Dendritic cell treated with granulocyte-macrophage colony-stimulating factor and Interleukin-4, amounts not matched to agents 40 ng/mL and 50 ng/mL, for 4 days (primary cell): ENCODE results near the gene ACAN.

ENCODE experiments used
- H3K27ac Mint-ChIP-seq: one replicate; pipeline ENCODE4 v1.8.0; 2022; ENCODE audit warnings: mild to moderate bottlenecking, mixed read lengths
- H3K27me3 Mint-ChIP-seq: one replicate; pipeline ENCODE4 v1.8.0; 2022; ENCODE audit warnings: mild to moderate bottlenecking, mixed read lengths
- H3K36me3 Mint-ChIP-seq: one replicate; pipeline ENCODE4 v1.8.0; 2022; ENCODE audit warnings: low read depth, mixed read lengths
- H3K4me1 Mint-ChIP-seq: one replicate; pipeline ENCODE4 v1.8.0; 2022; ENCODE audit warnings: low read depth, mixed read lengths
- H3K4me3 Mint-ChIP-seq: one replicate; pipeline ENCODE4 v1.8.0; 2022; ENCODE audit warnings: mild to moderate bottlenecking, moderate library complexity, mixed read lengths
- H3K9me3 Mint-ChIP-seq: one replicate; pipeline ENCODE4 v1.8.0; 2022; ENCODE audit warnings: mixed read lengths
- intact Hi-C: fragments of 100-400 bp; cut with micrococcal nuclease; formaldehyde crosslinking; loops from one replicate; pipeline ENCODE4 v1.15.0; 2022

The ACAN gene

DNA sequence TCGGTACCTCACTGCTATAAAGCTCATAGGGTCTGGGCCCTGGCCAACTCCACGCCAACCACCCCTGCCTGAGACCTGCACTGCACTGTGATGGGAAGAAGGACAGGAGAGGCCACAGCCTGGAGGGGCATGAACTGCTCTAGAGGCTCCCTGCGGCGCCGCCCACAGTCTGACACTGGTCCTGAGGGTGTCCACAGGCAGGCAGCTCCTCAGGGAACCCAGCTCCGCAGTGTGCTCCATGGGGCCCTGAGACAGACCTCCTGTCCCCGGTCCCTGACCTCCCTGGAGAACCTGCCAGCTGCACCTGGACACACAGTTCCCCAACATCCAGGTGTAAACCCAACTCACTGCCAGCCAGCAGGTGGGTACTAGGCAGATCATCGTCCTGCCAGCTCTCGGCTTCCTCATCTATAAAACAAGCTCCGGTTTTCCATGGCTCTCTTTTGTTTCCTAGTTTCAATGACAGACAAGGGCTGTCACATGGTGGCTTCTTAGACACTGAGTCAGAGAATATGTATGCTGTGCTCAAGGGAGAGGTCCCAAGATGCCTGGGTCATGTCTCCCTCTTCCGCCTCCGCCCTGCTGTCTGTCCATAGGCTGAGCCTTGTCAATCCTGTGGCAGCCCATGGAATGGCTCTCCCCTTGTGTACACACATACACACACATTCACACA is 97.2 kb downstream of the ACAN start:
- Mint-ChIP-seq H3K4me1 (peaks cover 16% of the 10 kb centered on the region), H3K4me3 (no peak overlapping the region), H3K36me3 (no peaks in the 10 kb centered on the region), H3K9me3 (no peaks in the 10 kb centered on the region), H3K27me3 (peaks cover 19% of the 10 kb centered on the region), H3K27ac (no peak overlapping the region)
- intact Hi-C loops: no loop called here

DNA sequence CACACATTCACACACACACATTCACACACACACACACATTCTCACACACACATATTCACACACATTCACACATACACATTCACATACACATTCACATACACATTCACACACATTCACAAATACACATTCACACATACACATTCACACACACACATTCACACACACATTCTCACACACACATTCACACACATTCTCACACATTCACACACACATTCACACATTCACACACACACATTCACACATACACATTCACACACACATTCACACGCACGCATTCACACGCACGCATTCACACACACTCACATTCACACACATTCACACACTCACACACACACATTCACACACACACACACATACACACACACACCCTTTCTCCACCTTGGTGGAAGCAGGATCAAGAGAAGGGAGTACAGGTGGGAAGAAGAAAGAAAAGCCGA is 97.8 kb downstream of the ACAN start:
- no peaks in the 10 kb centered on the region for H3K9me3 Mint-ChIP-seq
- H3K36me3 Mint-ChIP-seq: no peaks in the 10 kb centered on the region
- peaks cover 14% of the 10 kb centered on the region for H3K27me3 Mint-ChIP-seq
- H3K27ac Mint-ChIP-seq: no peak overlapping the region
- intact Hi-C loops: no loop called here
- H3K4me3 Mint-ChIP-seq: no peak overlapping the region
- H3K4me1 Mint-ChIP-seq: peaks cover 12% of the 10 kb centered on the region

DNA sequence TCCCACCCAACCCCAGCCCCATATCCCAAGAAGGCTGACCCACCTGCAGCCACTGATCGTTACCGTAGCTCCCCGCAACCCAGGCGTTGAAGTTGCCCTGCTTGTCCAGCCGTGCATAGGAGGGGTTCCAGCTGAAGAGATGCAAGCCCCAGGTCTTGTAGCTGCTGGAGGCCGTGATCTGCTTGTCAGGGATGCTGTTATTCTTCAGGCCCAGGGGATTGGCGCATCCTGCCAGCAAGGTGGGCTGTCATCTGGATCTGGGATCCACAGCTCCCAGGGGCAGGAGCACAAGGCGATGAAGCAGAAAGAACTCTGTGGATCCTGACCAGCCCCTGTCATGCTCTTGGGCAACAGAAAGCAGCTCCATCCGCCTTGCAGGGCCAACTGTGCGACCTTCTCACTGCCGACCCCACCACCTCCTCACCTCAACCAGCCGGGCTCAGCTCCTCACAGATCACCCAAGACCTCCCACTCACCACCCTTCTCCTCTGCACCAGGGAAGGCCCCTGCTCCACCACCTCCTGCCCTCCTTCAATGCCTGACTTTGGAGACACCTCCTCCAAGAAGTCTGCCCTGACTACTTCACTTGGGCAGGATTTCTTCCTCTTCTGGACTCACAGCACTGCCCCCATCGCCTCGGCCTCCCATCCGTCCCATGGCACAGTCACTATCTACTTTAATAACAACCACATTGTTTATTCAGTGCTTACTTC is 98.4 kb downstream of the ACAN start:
- Mint-ChIP-seq H3K9me3 (no peaks in the 10 kb centered on the region), H3K36me3 (no peaks in the 10 kb centered on the region), H3K4me1 (peaks cover 10% of the 10 kb centered on the region), H3K4me3 (no peak overlapping the region), H3K27ac (no peak overlapping the region), H3K27me3 (peaks cover 9% of the 10 kb centered on the region)
- intact Hi-C loops: no loop called here

DNA sequence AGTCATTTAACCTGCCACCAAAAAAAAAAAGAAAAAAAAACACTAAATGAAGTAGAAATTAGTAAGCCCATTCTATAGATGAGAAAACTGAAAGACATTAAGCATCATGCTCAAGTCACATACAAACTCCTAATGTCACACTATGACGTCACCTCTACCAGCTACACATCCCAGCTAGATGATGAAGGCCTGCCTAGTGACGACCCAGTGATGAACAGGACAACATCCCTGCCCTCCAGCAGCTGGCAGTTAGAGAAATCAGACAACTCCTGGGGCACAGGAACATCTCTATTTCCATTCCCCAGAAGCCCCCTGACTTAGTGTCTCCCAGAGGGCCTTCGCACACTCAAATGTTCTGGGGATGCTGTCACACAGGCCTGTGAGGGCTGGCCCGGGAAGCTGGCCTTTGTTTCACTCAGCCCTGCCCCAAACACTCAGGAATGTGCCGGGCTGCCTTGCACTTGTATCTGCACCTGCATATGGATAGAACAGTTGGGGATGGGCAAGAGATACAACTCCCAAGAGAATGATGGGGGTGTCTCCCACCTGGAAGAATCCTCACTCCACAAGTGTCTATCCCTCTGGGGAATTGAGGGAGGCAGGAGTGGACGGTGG is 99.1 kb downstream of the ACAN start:
- Mint-ChIP-seq H3K27ac (no peak overlapping the region), H3K36me3 (no peaks in the 10 kb centered on the region), H3K4me3 (no peak overlapping the region), H3K27me3 (peaks cover 5% of the 10 kb centered on the region), H3K9me3 (no peaks in the 10 kb centered on the region), H3K4me1 (peaks cover 5% of the 10 kb centered on the region)
- intact Hi-C loops: no loop called here

DNA sequence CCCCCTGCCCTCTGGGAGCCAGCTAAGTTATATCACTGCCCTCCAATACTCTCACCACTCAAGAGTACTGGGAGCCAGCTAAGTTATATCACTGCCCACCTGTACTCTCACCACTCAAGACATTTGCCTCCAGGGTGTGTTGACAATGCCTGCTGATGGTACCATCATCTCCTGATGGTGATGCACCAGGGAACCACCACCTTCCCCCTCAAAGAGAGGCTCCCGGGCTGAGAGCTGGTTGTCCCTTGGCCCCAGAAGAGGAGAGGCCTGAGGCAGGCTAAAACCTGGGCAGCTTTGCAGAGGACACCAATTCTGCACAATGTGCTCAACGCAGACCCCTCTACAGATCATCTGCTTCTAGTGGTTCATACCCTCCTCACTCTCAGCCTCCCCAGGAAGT is 99.6 kb downstream of the ACAN start:
- no peaks in the 10 kb centered on the region for H3K36me3 Mint-ChIP-seq
- H3K4me3 Mint-ChIP-seq: no peak overlapping the region
- peaks cover under 1% of the 10 kb centered on the region for H3K27me3 Mint-ChIP-seq
- peaks cover under 1% of the 10 kb centered on the region for H3K4me1 Mint-ChIP-seq
- intact Hi-C loops: no loop called here
- H3K9me3 Mint-ChIP-seq: no peaks in the 10 kb centered on the region
- no peak overlapping the region for H3K27ac Mint-ChIP-seq

DNA sequence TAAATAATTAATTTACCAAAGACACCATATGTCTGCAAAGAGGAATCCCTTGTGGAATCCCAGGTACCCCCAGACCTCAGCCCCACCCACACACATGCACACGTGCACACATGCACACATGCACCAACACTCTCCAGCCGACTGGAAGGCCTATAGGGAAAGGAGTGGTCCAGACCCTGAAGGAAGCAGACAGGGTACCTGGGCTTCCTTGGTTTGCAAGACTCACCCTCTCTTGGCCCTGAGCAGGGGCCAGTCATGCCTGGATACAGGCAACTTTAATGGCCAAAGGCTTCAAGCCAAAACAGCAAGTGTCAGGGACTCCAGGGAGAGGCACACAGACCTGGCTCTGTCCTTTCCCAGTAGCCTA is 101.0 kb downstream of the ACAN start:
- Mint-ChIP-seq H3K4me3 (no peak overlapping the region), H3K27me3 (no peaks in the 10 kb centered on the region), H3K4me1 (no peaks in the 10 kb centered on the region), H3K27ac (no peak overlapping the region), H3K36me3 (no peaks in the 10 kb centered on the region), H3K9me3 (no peaks in the 10 kb centered on the region)
- intact Hi-C loops: loop anchor here (2.0 kb wide), 2 partner anchors 113 to 273 kb away; no protein-coding TSS in a partner anchor

DNA sequence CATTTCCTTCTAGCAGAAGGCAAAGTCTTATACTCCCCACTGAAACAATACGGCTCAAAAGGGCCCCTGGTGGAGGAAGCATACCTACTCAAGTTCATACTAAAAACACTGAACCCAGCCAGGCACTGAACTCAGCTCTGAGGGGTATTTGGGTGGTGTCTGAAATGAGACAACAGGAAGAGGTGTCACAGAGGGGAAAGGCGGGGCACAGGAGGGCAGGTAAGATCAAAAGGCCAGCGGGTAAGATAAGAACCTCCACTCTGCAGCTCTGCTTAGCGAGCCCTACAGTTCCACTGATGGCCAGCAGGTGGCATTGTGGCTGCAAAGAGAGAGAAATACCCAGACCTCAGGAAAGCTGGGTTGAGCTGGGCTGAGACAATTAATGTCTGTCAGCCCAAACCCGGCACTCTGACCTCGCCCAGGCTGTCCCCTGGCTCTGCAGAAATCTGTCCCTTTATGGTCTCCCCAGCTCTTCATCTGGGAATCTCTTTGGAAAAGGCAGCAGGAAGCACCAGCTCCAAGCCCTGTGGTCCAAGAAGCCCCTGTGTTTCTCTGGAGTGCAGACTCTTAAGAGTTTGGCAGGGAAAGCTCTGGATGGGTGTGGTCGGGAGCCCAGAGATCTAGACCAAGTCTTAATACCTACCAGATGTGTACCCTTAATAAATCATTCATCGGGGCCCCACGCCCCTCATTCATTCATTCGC is 101.5 kb downstream of the ACAN start:
- Mint-ChIP-seq H3K27me3 (no peaks in the 10 kb centered on the region), H3K27ac (no peak overlapping the region), H3K36me3 (no peaks in the 10 kb centered on the region), H3K4me3 (no peak overlapping the region), H3K4me1 (no peaks in the 10 kb centered on the region), H3K9me3 (no peaks in the 10 kb centered on the region)
- intact Hi-C loops: loop anchor here (2.0 kb wide), 2 partner anchors 112 to 272 kb away; no protein-coding TSS in a partner anchor

DNA sequence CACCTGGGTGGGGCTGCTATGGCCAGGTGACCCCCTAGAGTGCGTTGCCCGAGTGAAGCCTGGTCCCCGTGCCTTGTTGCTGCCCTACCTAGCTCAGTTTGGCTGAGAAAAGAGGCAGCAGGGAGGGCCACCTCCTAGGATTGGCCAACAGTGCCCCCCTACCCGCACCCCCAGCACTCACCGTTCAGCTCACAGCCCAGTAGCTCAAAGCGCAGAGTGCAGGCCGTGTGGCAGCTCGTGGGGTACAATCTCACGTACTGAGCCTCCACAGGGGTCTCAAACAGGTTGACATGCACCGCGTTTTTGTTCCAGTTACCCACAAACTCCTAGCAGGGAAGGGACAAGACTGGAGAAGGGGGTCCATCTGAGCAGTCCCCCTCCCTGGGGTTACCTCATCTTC is 102.3 kb downstream of the ACAN start:
- Mint-ChIP-seq H3K36me3 (no peaks in the 10 kb centered on the region), H3K9me3 (no peaks in the 10 kb centered on the region), H3K27ac (no peak overlapping the region), H3K27me3 (no peaks in the 10 kb centered on the region), H3K4me1 (no peaks in the 10 kb centered on the region), H3K4me3 (no peak overlapping the region)
- intact Hi-C loops: loop anchor here (2.0 kb wide), 2 partner anchors 111 to 271 kb away; no protein-coding TSS in a partner anchor

DNA sequence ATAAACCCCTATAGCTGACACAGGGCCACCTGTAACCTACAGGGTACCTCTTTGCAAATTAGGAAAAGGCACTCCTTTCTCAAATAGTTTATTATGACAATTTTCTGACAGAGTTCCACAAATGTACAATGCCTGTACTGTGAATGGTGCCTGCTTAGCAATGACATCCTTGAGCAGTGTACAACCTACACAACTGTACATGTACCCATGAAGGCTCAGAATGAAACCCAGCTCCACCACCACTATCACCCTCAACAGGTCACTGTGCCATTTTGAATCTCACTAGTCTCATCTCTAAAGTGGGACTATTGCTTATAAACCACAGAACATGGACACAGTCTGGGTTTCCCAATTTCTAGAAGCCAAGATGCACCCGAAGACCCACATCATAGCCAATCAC is 102.9 kb downstream of the ACAN start:
- intact Hi-C loops: no loop called here
- Mint-ChIP-seq H3K9me3 (no peaks in the 10 kb centered on the region), H3K27ac (no peak overlapping the region), H3K36me3 (no peaks in the 10 kb centered on the region), H3K4me3 (no peak overlapping the region), H3K4me1 (no peaks in the 10 kb centered on the region), H3K27me3 (peaks cover 1% of the 10 kb centered on the region)

DNA sequence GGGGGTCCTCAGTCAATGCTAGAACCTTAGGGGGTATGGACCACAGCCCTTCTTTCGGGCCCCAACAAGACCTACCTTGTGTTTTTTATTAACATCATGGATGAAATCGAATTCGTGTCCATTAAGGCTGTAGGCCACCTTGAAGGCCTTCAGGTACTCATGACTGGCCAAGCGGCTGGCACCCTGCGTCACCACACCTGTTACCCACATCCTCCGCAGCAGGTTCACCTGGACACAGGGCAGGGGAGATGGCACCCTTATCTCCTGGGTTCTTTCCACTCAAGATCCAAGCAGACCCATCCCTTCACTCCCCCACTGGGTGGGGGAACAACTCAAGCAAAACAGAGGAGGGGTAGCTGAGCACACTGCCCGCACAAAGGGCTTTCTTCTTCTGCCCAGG is 103.3 kb downstream of the ACAN start:
- intact Hi-C loops: no loop called here
- H3K4me1 Mint-ChIP-seq: no peaks in the 10 kb centered on the region
- peaks cover 1% of the 10 kb centered on the region for H3K27me3 Mint-ChIP-seq
- H3K27ac Mint-ChIP-seq: no peak overlapping the region
- H3K4me3 Mint-ChIP-seq: no peak overlapping the region
- no peaks in the 10 kb centered on the region for H3K9me3 Mint-ChIP-seq
- no peaks in the 10 kb centered on the region for H3K36me3 Mint-ChIP-seq

DNA sequence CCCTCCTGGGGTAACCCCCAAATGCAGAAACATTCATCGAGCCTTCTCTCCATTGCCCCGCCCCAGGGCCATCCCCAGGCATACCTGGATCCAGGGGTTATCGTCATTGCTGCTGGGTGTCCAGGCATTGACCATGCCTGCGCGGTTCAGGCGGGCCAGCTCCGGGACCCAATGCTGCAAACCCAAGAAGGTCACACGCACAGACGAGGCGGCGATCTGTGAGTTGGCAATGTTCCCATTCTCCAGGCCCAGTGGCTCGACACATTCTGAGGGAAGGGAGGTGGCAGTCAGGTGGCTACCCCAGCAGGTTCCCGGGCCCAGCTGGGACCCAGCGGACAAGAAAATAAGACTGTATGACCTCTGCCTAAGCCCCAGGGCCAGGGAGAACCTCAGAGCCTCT is 103.9 kb downstream of the ACAN start:
- Mint-ChIP-seq H3K27me3 (peaks cover 6% of the 10 kb centered on the region), H3K4me3 (no peak overlapping the region), H3K4me1 (no peaks in the 10 kb centered on the region), H3K9me3 (no peaks in the 10 kb centered on the region), H3K36me3 (no peaks in the 10 kb centered on the region), H3K27ac (no peak overlapping the region)
- intact Hi-C loops: no loop called here

DNA sequence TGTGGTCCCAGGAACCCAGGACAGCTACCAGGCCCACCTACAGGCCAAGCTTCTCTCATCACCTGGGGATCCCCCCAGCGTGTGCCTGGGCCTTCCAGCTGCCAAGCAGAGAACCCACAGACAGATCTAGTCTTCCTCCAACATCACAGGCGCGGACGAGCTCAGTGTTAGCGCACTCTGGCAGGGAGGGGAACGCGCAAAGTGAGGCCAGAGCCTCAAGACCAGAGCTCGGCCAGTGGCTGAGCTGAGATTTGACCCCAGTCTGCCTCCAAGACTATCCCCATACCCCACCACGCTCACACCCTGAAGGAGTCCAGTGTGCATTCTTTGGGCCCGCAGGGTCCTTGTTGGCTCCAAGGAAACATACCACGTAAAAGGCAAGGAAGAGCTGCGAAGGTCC is 104.9 kb downstream of the ACAN start:
- H3K27ac Mint-ChIP-seq: no peak overlapping the region
- intact Hi-C loops: no loop called here
- H3K36me3 Mint-ChIP-seq: peaks cover under 1% of the 10 kb centered on the region
- no peak overlapping the region for H3K4me3 Mint-ChIP-seq
- H3K9me3 Mint-ChIP-seq: no peaks in the 10 kb centered on the region
- peaks cover 13% of the 10 kb centered on the region for H3K27me3 Mint-ChIP-seq
- peaks cover 5% of the 10 kb centered on the region for H3K4me1 Mint-ChIP-seq

DNA sequence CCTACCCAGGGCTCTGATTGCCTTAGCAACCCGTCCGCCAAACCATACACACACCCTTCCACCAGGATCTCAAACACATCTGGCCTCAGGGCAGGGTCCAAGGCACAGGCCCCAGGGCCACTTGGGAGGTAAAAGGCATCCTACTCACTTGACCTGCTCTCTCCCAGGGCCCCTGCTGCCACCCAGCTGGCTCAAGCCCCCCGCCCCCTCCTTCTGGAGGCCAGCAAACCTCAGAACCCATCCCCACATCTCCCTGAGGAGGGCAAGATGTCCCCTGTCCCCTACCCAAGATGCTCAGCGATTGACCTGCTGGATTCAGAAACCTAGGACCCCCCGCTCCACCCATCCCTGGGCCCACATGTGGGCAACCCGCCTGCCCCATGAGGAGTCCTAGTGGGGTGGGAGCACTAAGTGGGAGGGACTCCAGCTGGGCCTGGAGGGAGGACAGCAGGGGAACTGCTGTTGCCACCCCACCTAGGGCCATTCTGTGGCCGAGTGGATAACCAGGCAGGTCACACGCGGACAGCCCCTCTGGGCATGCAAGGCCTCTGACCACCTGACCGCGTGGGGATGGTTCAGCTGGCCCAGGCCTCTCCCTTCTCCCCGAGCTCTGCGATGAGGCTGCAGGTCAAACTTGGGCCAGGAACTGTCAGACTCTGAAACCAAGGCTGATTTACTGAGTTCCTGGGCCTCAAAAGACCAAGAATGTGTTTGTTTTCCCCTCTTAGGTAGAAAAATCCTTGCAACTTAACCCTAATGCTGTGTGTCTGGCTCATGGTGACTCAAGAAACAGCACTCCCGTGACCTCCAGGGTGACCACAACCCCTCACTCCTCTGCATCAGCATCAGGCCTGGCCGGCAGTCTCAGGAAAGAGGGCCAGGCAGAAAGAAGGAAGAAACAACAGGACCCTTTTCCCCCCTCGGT is 105.7 kb downstream of the ACAN start:
- Mint-ChIP-seq H3K9me3 (no peaks in the 10 kb centered on the region), H3K4me3 (no peak overlapping the region), H3K27ac (no peak overlapping the region), H3K36me3 (peaks cover 6% of the 10 kb centered on the region), H3K27me3 (peaks cover 18% of the 10 kb centered on the region), H3K4me1 (peaks cover 11% of the 10 kb centered on the region)
- intact Hi-C loops: no loop called here
